Activated naive CD4-positive, alpha-beta T cell treated with anti-CD3 and anti-CD28 coated beads for 36 hours (primary cell): ENCODE data around the gene STAB1. TPM values are rescaled to one million over a fixed set of nuclear protein-coding genes. Genes with fewer than 3 reads are reported as not detected.
A peak's percentile ranks its signal among the peaks of the same experiment; 100 is the strongest.

Experiments used
- CTCF ChIA-PET: fragments of 350-600 bp; sonication (Branson Sonifier 250); formaldehyde crosslinking; loops from one replicate; lab custom pipeline; 2021; ENCODE audit warnings: antibody characterized with exemption; lab: Charles Lee
- DNase-seq: peaks from one replicate; pipeline ENCODE4 v3.0.0-alpha.2; 2020
- H3K27ac Mint-ChIP-seq: one replicate; pipeline ENCODE4 v1.8.0; 2021; ENCODE audit warnings: mild to moderate bottlenecking, mixed read lengths
- H3K27me3 Mint-ChIP-seq: one replicate; pipeline ENCODE4 v1.8.0; 2021; ENCODE audit warnings: low read depth, mixed read lengths
- H3K36me3 Mint-ChIP-seq: one replicate; pipeline ENCODE4 v1.8.0; 2021; ENCODE audit warnings: low read depth, mixed read lengths
- H3K4me1 Mint-ChIP-seq: one replicate; pipeline ENCODE4 v1.8.0; 2021; ENCODE audit warnings: low read depth, mixed read lengths
- H3K4me3 Mint-ChIP-seq: one replicate; pipeline ENCODE4 v1.8.0; 2021; ENCODE audit warnings: mild to moderate bottlenecking, moderate library complexity, mixed read lengths
- H3K9me3 Mint-ChIP-seq: one replicate; pipeline ENCODE4 v1.8.0; 2021; ENCODE audit warnings: mixed read lengths
- intact Hi-C: fragments of 100-400 bp; cut with micrococcal nuclease; formaldehyde crosslinking; loops from one replicate; pipeline ENCODE4 v1.15.1; 2023
- total RNA-seq, 2 experiments: library from RNA; stranded (reverse); gene quantifications; one replicate each; pipeline ENCODE4 v1.2.3, GENCODE V29; 2021

STAB1 gene
- total RNA-seq, 2 experiments from 2014 or later, result 0.10 to 0.17 TPM

GRCh38 chr3:52527039-52527731, 32.0 kb downstream of the STAB1 start:
- intact Hi-C loops, result no loop called here
- CTCF ChIA-PET, result no interaction called here
- Mint-ChIP-seq H3K4me1 (no peaks in the 10 kb centered on the region), H3K27ac (no peak overlapping the region), H3K36me3 (peaks cover 5% of the 10 kb centered on the region), H3K4me3 (no peak overlapping the region), H3K27me3 (no peaks in the 10 kb centered on the region), H3K9me3 (no peaks in the 10 kb centered on the region)
- no peak for DNase-seq

- intact Hi-C loops, result no loop called here
- no peaks in the 10 kb centered on the region for H3K9me3 Mint-ChIP-seq
- no peak overlapping the region for H3K4me3 Mint-ChIP-seq
- CTCF ChIA-PET, result interaction anchor here (1.3 kb wide), 1 partner anchor 79 kb away, joined by 3 read pairs; no protein-coding TSS in a partner anchor
- H3K27ac Mint-ChIP-seq, result no peak overlapping the region
- peaks cover 5% of the 10 kb centered on the region for H3K36me3 Mint-ChIP-seq
- no peaks in the 10 kb centered on the region for H3K27me3 Mint-ChIP-seq
- no peak for DNase-seq
- H3K4me1 Mint-ChIP-seq, result peaks cover 5% of the 10 kb centered on the region
These were observed 32.8 kb downstream of the STAB1 start for GRCh38 chr3:52527732-52528585.

- DNase-seq, result peak; percentile 2
- no peak overlapping the region for H3K27ac Mint-ChIP-seq
- CTCF ChIA-PET, result interaction anchor here (0.5 to 1.3 kb wide), 2 partner anchors 55 to 80 kb away, joined by 3 read pairs; no protein-coding TSS in a partner anchor
- H3K4me1 Mint-ChIP-seq, result peaks cover 5% of the 10 kb centered on the region
- H3K27me3 Mint-ChIP-seq, result no peaks in the 10 kb centered on the region
- no peak overlapping the region for H3K4me3 Mint-ChIP-seq
- H3K36me3 Mint-ChIP-seq, result peaks cover 5% of the 10 kb centered on the region
- no peaks in the 10 kb centered on the region for H3K9me3 Mint-ChIP-seq
- intact Hi-C loops, result no loop called here
These were observed 33.6 kb downstream of the STAB1 start for GRCh38 chr3:52528586-52529375.

GRCh38 chr3:52529376-52530333, 34.5 kb downstream of the STAB1 start:
- H3K27me3 Mint-ChIP-seq, result no peaks in the 10 kb centered on the region
- peak; percentile 3 for DNase-seq
- CTCF ChIA-PET, result interaction anchor here (0.5 to 1.3 kb wide), 2 partner anchors 54 to 81 kb away, joined by 3 read pairs; no protein-coding TSS in a partner anchor
- intact Hi-C loops, result loop anchor here (10.0 kb wide), 2 partner anchors 515 to 815 kb away; partner anchors contain the start of genes DCP1A and SFMBT1
- H3K4me3 Mint-ChIP-seq, result no peak overlapping the region
- no peaks in the 10 kb centered on the region for H3K36me3 Mint-ChIP-seq
- H3K9me3 Mint-ChIP-seq, result no peaks in the 10 kb centered on the region
- peaks cover 5% of the 10 kb centered on the region for H3K4me1 Mint-ChIP-seq
- no peak overlapping the region for H3K27ac Mint-ChIP-seq

- Mint-ChIP-seq H3K4me1 (peaks cover 14% of the 10 kb centered on the region), H3K9me3 (no peaks in the 10 kb centered on the region), H3K36me3 (no peaks in the 10 kb centered on the region), H3K4me3 (no peak overlapping the region), H3K27me3 (no peaks in the 10 kb centered on the region), H3K27ac (no peak overlapping the region)
- no peak for DNase-seq
- intact Hi-C loops, result loop anchor here (10.0 kb wide), 2 partner anchors 514 to 814 kb away; partner anchors contain the start of genes DCP1A and SFMBT1
- CTCF ChIA-PET, result no interaction called here
These were observed 36.0 kb downstream of the STAB1 start for GRCh38 chr3:52530918-52531826.

- Mint-ChIP-seq H3K4me3 (peak overlapping the region; percentile 72), H3K36me3 (peaks cover 2% of the 10 kb centered on the region), H3K27me3 (no peaks in the 10 kb centered on the region), H3K4me1 (peaks cover 15% of the 10 kb centered on the region), H3K9me3 (no peaks in the 10 kb centered on the region), H3K27ac (no peak overlapping the region)
- intact Hi-C loops, result loop anchor here (10.0 kb wide), 2 partner anchors 513 to 813 kb away; partner anchors contain the start of genes DCP1A and SFMBT1
- CTCF ChIA-PET, result no interaction called here
- peak; percentile 5 for DNase-seq
These were observed 36.9 kb downstream of the STAB1 start for GRCh38 chr3:52531860-52532516.

- H3K9me3 Mint-ChIP-seq, result no peaks in the 10 kb centered on the region
- no peak overlapping the region for H3K27ac Mint-ChIP-seq
- peak; percentile 53 for DNase-seq
- peaks cover 17% of the 10 kb centered on the region for H3K4me1 Mint-ChIP-seq
- no peaks in the 10 kb centered on the region for H3K27me3 Mint-ChIP-seq
- CTCF ChIA-PET, result no interaction called here
- H3K4me3 Mint-ChIP-seq, result peak overlapping the region; percentile 72
- H3K36me3 Mint-ChIP-seq, result peaks cover 2% of the 10 kb centered on the region
- intact Hi-C loops, result loop anchor here (10.0 kb wide), 2 partner anchors 512 to 812 kb away; partner anchors contain the start of genes DCP1A and SFMBT1
These were observed 37.3 kb downstream of the STAB1 start for GRCh38 chr3:52532517-52532837.

GRCh38 chr3:52532838-52533622, 37.9 kb downstream of the STAB1 start:
- CTCF ChIA-PET, result no interaction called here
- peak overlapping the region; percentile 72 for H3K4me3 Mint-ChIP-seq
- no peaks in the 10 kb centered on the region for H3K27me3 Mint-ChIP-seq
- H3K27ac Mint-ChIP-seq, result no peak overlapping the region
- peaks cover 22% of the 10 kb centered on the region for H3K4me1 Mint-ChIP-seq
- peak; percentile 28 for DNase-seq
- H3K36me3 Mint-ChIP-seq, result peaks cover 7% of the 10 kb centered on the region
- intact Hi-C loops, result loop anchor here (10.0 kb wide), 2 partner anchors 512 to 812 kb away; partner anchors contain the start of genes DCP1A and SFMBT1
- no peaks in the 10 kb centered on the region for H3K9me3 Mint-ChIP-seq

- Mint-ChIP-seq H3K36me3 (peaks cover 9% of the 10 kb centered on the region), H3K9me3 (no peaks in the 10 kb centered on the region), H3K27ac (no peak within 1 kb of the TSS), H3K4me3 (peak within 1 kb of the TSS; percentile 72), H3K27me3 (no peaks in the 10 kb centered on the region), H3K4me1 (peaks cover 28% of the 10 kb centered on the region)
- DNase-seq, result peak; percentile 43
- intact Hi-C loops, result loop anchor here (10.0 kb wide), 2 partner anchors 511 to 811 kb away; partner anchors contain the start of genes DCP1A and SFMBT1
- CTCF ChIA-PET, result no interaction called here
These were observed 38.6 kb downstream of the STAB1 start, which contains the start of gene NT5DC2 for GRCh38 chr3:52533623-52534280. Gene NT5DC2, minus strand, starts transcription at chr3:52533857. Its CDS starts 120 bp downstream, at chr3:52533737.
